HepG2 (cell line): ENCODE data around the gene CCR5AS.

Source experiments
- HNRNPK ChIP-seq: fragments of 200-400 bp; formaldehyde crosslinking; IDR thresholded peaks from 2 replicates; pipeline ENCODE4 v1.6.1; 2018; ENCODE audit warnings: low read length, low read depth, moderate library complexity, mild to moderate bottlenecking; ENCODE audit not compliant: poor library complexity, severe bottlenecking
- MED1 ChIP-seq: sonication (generic); formaldehyde crosslinking; IDR thresholded peaks from 2 replicates; pipeline ENCODE4 v1.4.0; 2020; ENCODE audit warnings: missing genetic modification reagents
- MTF1 ChIP-seq: sonication (generic); formaldehyde crosslinking; IDR thresholded peaks from 2 replicates; pipeline ENCODE4 v1.5.0; 2020; ENCODE audit warnings: missing genetic modification reagents
- SOX6 ChIP-seq, 2 experiments: fragments of 450-650 bp in 1 of 2; sonication (generic) in 1 of 2; formaldehyde crosslinking in 1 of 2; IDR thresholded peaks; 2 replicates each; pipeline versions ENCODE4 v1.4.0 to v1.6.1; 2017 to 2020; ENCODE audit warnings: antibody characterized with exemption in 1 of 2, mild to moderate bottlenecking in 1 of 2, missing genetic modification reagents in 1 of 2
- SRSF1 ChIP-seq: fragments of 200-400 bp; formaldehyde crosslinking; optimal IDR thresholded peaks from 2 replicates; pipeline ENCODE3; 2017; ENCODE audit warnings: mild to moderate bottlenecking, low read depth, low read length, moderate library complexity
- TP53 ChIP-seq: sonication (generic); formaldehyde crosslinking; conservative IDR thresholded peaks from 2 replicates; pipeline ENCODE4 v1.4.0; 2020; ENCODE audit warnings: missing genetic modification reagents
- ZC3H13 ChIP-seq: sonication (generic); formaldehyde crosslinking; IDR thresholded peaks from 2 replicates; pipeline ENCODE4 v1.8.1; 2023; ENCODE audit warnings: mild to moderate bottlenecking, missing genetic modification reagents, moderate library complexity
- ZEB1 ChIP-seq: IDR thresholded peaks from 2 replicates; pipeline ENCODE4 v1.6.1; 2012; ENCODE audit warnings: mild to moderate bottlenecking, low read depth, inconsistent platforms; ENCODE audit not compliant: insufficient replicate concordance
- TF ChIP-seq, protein P1 (sequence below): sonication (generic); formaldehyde crosslinking; IDR thresholded peaks from 2 replicates; pipeline ENCODE4 v1.5.0; 2020; ENCODE audit warnings: mild to moderate bottlenecking, missing genetic modification reagents
- TF ChIP-seq, protein P2 (sequence below): IDR thresholded peaks from 2 replicates; pipeline ENCODE4 v1.6.1; 2016; ENCODE audit warnings: missing compliant biosample characterization, missing genetic modification reagents, borderline replicate concordance
- TF ChIP-seq, protein P3 (sequence below): sonication (generic); formaldehyde crosslinking; IDR thresholded peaks from 2 replicates; pipeline ENCODE4 v1.4.0; 2020; ENCODE audit warnings: mild to moderate bottlenecking, missing genetic modification reagents

The CCR5AS gene

GRCh38 chr3:46438831-46439230, 32.0 kb upstream of the CCR5AS start (continued):
- no peak for TF ChIP-seq TP53
- no peak for TF ChIP-seq MTF1 (CRISPR knock-in tag)
- TF ChIP-seq, protein P1, sequence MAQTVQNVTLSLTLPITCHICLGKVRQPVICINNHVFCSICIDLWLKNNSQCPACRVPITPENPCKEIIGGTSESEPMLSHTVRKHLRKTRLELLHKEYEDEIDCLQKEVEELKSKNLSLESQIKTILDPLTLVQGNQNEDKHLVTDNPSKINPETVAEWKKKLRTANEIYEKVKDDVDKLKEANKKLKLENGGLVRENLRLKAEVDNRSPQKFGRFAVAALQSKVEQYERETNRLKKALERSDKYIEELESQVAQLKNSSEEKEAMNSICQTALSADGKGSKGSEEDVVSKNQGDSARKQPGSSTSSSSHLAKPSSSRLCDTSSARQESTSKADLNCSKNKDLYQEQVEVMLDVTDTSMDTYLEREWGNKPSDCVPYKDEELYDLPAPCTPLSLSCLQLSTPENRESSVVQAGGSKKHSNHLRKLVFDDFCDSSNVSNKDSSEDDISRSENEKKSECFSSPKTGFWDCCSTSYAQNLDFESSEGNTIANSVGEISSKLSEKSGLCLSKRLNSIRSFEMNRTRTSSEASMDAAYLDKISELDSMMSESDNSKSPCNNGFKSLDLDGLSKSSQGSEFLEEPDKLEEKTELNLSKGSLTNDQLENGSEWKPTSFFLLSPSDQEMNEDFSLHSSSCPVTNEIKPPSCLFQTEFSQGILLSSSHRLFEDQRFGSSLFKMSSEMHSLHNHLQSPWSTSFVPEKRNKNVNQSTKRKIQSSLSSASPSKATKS (CRISPR knock-in tag): no peak
- TF ChIP-seq SRSF1: no peak
- TF ChIP-seq, protein P2, sequence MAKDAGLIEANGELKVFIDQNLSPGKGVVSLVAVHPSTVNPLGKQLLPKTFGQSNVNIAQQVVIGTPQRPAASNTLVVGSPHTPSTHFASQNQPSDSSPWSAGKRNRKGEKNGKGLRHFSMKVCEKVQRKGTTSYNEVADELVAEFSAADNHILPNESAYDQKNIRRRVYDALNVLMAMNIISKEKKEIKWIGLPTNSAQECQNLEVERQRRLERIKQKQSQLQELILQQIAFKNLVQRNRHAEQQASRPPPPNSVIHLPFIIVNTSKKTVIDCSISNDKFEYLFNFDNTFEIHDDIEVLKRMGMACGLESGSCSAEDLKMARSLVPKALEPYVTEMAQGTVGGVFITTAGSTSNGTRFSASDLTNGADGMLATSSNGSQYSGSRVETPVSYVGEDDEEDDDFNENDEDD (CRISPR knock-in tag): no peak
- TF ChIP-seq SOX6 (IDR thresholded peaks at IDR 0.05): no peak
- no peak for TF ChIP-seq SOX6 (CRISPR knock-in tag; IDR thresholded peaks at IDR 0.05)
- TF ChIP-seq MED1 (CRISPR knock-in tag): no peak
- TF ChIP-seq ZC3H13 (CRISPR knock-in tag): no peak
- TF ChIP-seq ZEB1: no peak
- TF ChIP-seq, protein P3, sequence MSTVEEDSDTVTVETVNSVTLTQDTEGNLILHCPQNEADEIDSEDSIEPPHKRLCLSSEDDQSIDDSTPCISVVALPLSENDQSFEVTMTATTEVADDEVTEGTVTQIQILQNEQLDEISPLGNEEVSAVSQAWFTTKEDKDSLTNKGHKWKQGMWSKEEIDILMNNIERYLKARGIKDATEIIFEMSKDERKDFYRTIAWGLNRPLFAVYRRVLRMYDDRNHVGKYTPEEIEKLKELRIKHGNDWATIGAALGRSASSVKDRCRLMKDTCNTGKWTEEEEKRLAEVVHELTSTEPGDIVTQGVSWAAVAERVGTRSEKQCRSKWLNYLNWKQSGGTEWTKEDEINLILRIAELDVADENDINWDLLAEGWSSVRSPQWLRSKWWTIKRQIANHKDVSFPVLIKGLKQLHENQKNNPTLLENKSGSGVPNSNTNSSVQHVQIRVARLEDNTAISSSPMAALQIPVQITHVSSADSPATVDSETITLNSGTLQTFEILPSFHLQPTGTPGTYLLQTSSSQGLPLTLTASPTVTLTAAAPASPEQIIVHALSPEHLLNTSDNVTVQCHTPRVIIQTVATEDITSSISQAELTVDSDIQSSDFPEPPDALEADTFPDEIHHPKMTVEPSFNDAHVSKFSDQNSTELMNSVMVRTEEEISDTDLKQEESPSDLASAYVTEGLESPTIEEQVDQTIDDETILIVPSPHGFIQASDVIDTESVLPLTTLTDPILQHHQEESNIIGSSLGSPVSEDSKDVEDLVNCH: no peak
- TF ChIP-seq HNRNPK: no peak
- TF ChIP-seq, all 625 proteins: peak for 0
